Caco-2 (cell line): ENCODE results near the gene GZMA. TPM values are rescaled to one million over a fixed set of nuclear protein-coding genes. Genes with fewer than 3 reads are reported as not detected.
"Not testable (repeated sequence)": the region's sequence is repeated elsewhere in the genome, so short reads cannot be mapped to it uniquely, and the experiment has no call there.

Experiments used
- BruUV-seq: library from RNA; stranded (reverse); fragments of 400-500 nt; replicated peaks from 2 replicates; lab custom pipeline; 2021; lab: Mats Ljungman, UMichigan
- CTCF ChIA-PET: fragments of 300-600 bp; sonication (Branson Sonifier 250); formaldehyde crosslinking; loops from one replicate; lab custom pipeline; 2022; ENCODE audit warnings: antibody characterized with exemption; lab: Charles Lee
- POLR2A ChIA-PET: fragments of 300-600 bp; sonication (Branson Sonifier 250); formaldehyde crosslinking; loops from one replicate; lab custom pipeline; 2022; ENCODE audit warnings: antibody characterized with exemption; lab: Charles Lee
- DNase-seq, 2 experiments: peaks; one replicate each; pipeline versions ENCODE4 v3.0.0 to v3.0.0-alpha.2; 2020 to 2022
- H3K27me3 ChIP-seq: replicated peaks from 2 replicates; pipeline ENCODE4 v1.6.0; 2011; ENCODE audit warnings: low read length; ENCODE audit not compliant: control insufficient read depth, insufficient read depth
- H3K36me3 ChIP-seq: 2 replicates; pipeline ENCODE4 v1.5.1; 2011; ENCODE audit warnings: low read length; ENCODE audit not compliant: control insufficient read depth, insufficient read depth
- H3K4me1 ChIP-seq: fragments of 250-450 bp; sonication (Bioruptor Pico); 2 replicates; pipeline ENCODE4 v1.5.1; 2020; ENCODE audit warnings: mild to moderate bottlenecking
- H3K4me3 ChIP-seq: 2 replicates; pipeline ENCODE4 v1.5.1; 2011; ENCODE audit warnings: low read depth, mild to moderate bottlenecking, control low read depth, low read length
- H3K9me3 ChIP-seq: fragments of 250-450 bp; sonication (Bioruptor Pico); 2 replicates; pipeline ENCODE4 v1.5.1; 2020; ENCODE audit warnings: mild to moderate bottlenecking, moderate library complexity
- H3K27ac Mint-ChIP-seq: one replicate; pipeline ENCODE4 v1.8.0; 2022; ENCODE audit warnings: mixed read lengths; ENCODE audit not compliant: unreplicated experiment
- H3K27me3 Mint-ChIP-seq: one replicate; pipeline ENCODE4 v1.8.0; 2022; ENCODE audit warnings: mixed read lengths; ENCODE audit not compliant: insufficient read depth, unreplicated experiment
- H3K36me3 Mint-ChIP-seq: one replicate; pipeline ENCODE4 v1.8.0; 2022; ENCODE audit warnings: mild to moderate bottlenecking, mixed read lengths; ENCODE audit not compliant: insufficient read depth, unreplicated experiment
- H3K4me1 Mint-ChIP-seq: one replicate; pipeline ENCODE4 v1.8.0; 2022; ENCODE audit warnings: low read depth, mixed read lengths; ENCODE audit not compliant: unreplicated experiment
- H3K4me3 Mint-ChIP-seq: one replicate; pipeline ENCODE4 v1.8.0; 2022; ENCODE audit warnings: mild to moderate bottlenecking, moderate library complexity, mixed read lengths; ENCODE audit not compliant: unreplicated experiment
- H3K9me3 Mint-ChIP-seq: one replicate; pipeline ENCODE4 v1.8.0; 2022; ENCODE audit warnings: mixed read lengths; ENCODE audit not compliant: unreplicated experiment
- intact Hi-C: fragments of 100-400 bp; cut with micrococcal nuclease; formaldehyde crosslinking; loops from one replicate; pipeline ENCODE4 v1.10.0; 2022; ENCODE audit not compliant: unreplicated experiment
- total RNA-seq: library from RNA; stranded (reverse); gene quantifications from 2 replicates; pipeline ENCODE4 v1.2.3, GENCODE V29; 2022
- TF ChIP-seq, protein P1 (sequence below), 2 experiments: fragments of 200-600 bp in 1 of 2; IDR thresholded peaks; 1 replicate in 1 of 2; 2 replicates in 1 of 2; pipeline versions ENCODE4 v1.5.1 to v1.8.0; 2011 to 2022; ENCODE audit warnings: antibody characterized with exemption in 1 of 2, control low read depth in 1 of 2, inconsistent platforms in 1 of 2, low read depth in 1 of 2, low read length in 1 of 2, mild to moderate bottlenecking in 1 of 2, moderate library complexity in 1 of 2; ENCODE audit not compliant: insufficient read depth in 1 of 2, severe bottlenecking in 1 of 2, unreplicated experiment in 1 of 2

The GZMA gene
- total RNA-seq, 1 experiment from 2014 or later: not detected

DNA sequence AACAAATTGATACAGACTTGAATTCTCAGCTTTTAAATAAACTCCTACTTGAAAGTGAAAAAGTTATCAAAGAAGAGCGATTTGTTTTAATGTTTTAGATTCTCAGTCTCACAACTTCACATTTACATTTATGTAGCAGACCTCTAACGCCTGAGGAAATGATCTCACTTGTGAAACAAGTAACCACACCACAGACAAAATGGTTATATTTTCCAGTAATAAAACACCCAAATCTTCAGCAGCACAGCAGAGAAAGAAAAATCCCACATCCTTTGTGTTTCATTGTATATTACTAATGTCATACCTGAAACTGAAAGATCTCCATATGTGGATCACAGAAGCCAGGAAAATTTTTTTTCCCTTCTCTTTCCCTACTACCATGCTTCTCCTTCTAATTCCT is 29.8 kb upstream of the GZMA start:
- ChIA-PET CTCF (no interaction called here), POLR2A (no interaction called here)
- Mint-ChIP-seq H3K36me3 (no peaks in the 10 kb centered on the region), H3K27me3 (peaks cover 20% of the 10 kb centered on the region), H3K4me3 (no peak overlapping the region), H3K9me3 (no peaks in the 10 kb centered on the region), H3K27ac (no peak overlapping the region), H3K4me1 (no peaks in the 10 kb centered on the region)
- H3K36me3 ChIP-seq: no peaks in the 10 kb centered on the region
- TF ChIP-seq, protein P1, sequence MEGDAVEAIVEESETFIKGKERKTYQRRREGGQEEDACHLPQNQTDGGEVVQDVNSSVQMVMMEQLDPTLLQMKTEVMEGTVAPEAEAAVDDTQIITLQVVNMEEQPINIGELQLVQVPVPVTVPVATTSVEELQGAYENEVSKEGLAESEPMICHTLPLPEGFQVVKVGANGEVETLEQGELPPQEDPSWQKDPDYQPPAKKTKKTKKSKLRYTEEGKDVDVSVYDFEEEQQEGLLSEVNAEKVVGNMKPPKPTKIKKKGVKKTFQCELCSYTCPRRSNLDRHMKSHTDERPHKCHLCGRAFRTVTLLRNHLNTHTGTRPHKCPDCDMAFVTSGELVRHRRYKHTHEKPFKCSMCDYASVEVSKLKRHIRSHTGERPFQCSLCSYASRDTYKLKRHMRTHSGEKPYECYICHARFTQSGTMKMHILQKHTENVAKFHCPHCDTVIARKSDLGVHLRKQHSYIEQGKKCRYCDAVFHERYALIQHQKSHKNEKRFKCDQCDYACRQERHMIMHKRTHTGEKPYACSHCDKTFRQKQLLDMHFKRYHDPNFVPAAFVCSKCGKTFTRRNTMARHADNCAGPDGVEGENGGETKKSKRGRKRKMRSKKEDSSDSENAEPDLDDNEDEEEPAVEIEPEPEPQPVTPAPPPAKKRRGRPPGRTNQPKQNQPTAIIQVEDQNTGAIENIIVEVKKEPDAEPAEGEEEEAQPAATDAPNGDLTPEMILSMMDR (IDR thresholded peaks at IDR 0.05; ENCODE audit: insufficient read depth in 1 of 2, low read depth in 1 of 2, low read length in 1 of 2, severe bottlenecking in 1 of 2, unreplicated experiment in 1 of 2): no peak
- no TSS peak for BruUV-seq
- H3K9me3 ChIP-seq: no peaks in the 10 kb centered on the region
- no peak overlapping the region for H3K4me3 ChIP-seq
- H3K27me3 ChIP-seq: no peaks in the 10 kb centered on the region
- no peak for DNase-seq
- no peaks in the 10 kb centered on the region for H3K4me1 ChIP-seq
- intact Hi-C loops: no loop called here

DNA sequence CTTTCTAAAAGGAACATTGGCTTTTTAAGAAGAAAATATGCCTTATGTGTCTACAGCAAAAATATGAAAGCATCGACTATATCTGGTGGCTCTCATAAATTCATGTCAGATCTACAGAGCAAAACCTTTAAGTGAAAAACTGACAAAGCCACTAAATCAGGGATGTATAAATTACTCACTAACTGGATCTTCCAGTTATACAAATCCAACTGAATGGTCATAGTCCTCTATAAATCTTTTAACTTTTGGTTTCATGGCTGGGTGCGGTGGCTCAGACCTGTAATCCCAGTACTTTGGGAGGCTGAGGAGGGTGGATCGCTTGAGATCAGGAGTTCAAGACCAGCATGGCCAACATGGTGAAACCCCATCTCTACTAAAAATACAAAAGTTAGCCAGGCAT is 29.2 kb upstream of the GZMA start:
- Histone ChIP-seq H3K27me3 (no peaks in the 10 kb centered on the region), H3K4me3 (no peak overlapping the region), H3K4me1 (no peaks in the 10 kb centered on the region), H3K9me3 (no peaks in the 10 kb centered on the region), H3K36me3 (no peaks in the 10 kb centered on the region)
- CTCF ChIA-PET: no interaction called here
- Mint-ChIP-seq H3K36me3 (no peaks in the 10 kb centered on the region), H3K4me3 (no peak overlapping the region), H3K27ac (no peak overlapping the region), H3K27me3 (peaks cover 20% of the 10 kb centered on the region), H3K4me1 (no peaks in the 10 kb centered on the region), H3K9me3 (no peaks in the 10 kb centered on the region)
- DNase-seq: no peak
- no TSS peak for BruUV-seq
- intact Hi-C loops: no loop called here
- TF ChIP-seq, protein P1 (IDR thresholded peaks at IDR 0.05; ENCODE audit: insufficient read depth in 1 of 2, low read depth in 1 of 2, low read length in 1 of 2, severe bottlenecking in 1 of 2, unreplicated experiment in 1 of 2): no peak
- POLR2A ChIA-PET: no interaction called here

DNA sequence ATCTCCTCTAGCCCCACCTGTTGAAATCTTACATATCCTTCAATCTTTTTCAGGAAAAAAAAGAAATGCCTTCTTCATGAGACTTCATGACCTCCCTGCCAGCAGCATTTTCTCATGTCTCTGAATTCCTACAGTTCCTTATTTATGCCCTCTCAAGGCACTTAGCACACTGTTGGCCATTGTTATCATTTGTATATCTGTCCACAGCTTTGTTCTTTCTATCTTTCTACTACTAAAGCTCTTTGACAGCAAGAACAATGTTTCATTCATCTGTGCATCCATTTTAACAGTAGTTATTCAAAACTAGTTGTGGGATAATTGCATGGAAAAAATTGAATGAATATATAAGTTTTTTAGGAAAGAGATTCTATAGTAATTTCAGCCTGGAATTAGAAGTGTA is 20.9 kb upstream of the GZMA start:
- Mint-ChIP-seq H3K4me3 (no peak overlapping the region), H3K4me1 (no peaks in the 10 kb centered on the region), H3K27ac (no peak overlapping the region), H3K9me3 (peaks cover 10% of the 10 kb centered on the region), H3K27me3 (peaks cover 7% of the 10 kb centered on the region), H3K36me3 (no peaks in the 10 kb centered on the region)
- Histone ChIP-seq H3K36me3 (no peaks in the 10 kb centered on the region), H3K4me3 (no peak overlapping the region), H3K4me1 (no peaks in the 10 kb centered on the region), H3K9me3 (no peaks in the 10 kb centered on the region), H3K27me3 (no peaks in the 10 kb centered on the region; the same call in 1 of the 2 replicates)
- intact Hi-C loops: no loop called here
- ChIA-PET CTCF (no interaction called here), POLR2A (no interaction called here)
- TF ChIP-seq, protein P1 (IDR thresholded peaks at IDR 0.05; ENCODE audit: insufficient read depth in 1 of 2, low read depth in 1 of 2, low read length in 1 of 2, severe bottlenecking in 1 of 2, unreplicated experiment in 1 of 2): no peak
- BruUV-seq: no TSS peak
- DNase-seq: no peak

DNA sequence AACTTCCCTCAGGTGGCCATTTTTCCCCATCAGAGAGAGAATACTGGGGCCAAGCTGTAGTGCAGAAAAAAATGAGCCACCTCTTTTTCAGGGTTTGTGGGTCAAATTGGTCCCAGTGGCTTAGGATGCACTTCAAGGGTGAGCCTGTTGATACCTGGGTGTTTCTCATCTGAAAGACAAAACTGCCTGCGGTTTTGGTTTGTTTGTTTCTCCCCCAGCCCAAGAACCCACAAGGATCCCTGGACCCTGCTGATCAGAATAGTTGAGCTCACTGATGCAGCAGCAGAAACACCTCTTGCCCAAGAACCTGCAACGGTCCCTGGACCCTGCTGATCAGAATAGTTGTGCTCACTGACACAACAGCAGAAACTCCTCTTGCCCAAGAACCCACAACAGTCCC is 13.1 kb upstream of the GZMA start:
- BruUV-seq, DNase-seq, H3K4me3 ChIP-seq, intact Hi-C loops, CTCF ChIA-PET, H3K36me3 Mint-ChIP-seq, POLR2A ChIA-PET, H3K27me3 Mint-ChIP-seq, H3K4me3 Mint-ChIP-seq, H3K27ac Mint-ChIP-seq, H3K9me3 ChIP-seq, H3K36me3 ChIP-seq, H3K27me3 ChIP-seq, H3K4me1 ChIP-seq, H3K9me3 Mint-ChIP-seq, H3K4me1 Mint-ChIP-seq: not testable (repeated sequence)

- H3K4me1 ChIP-seq, DNase-seq, H3K4me3 ChIP-seq, H3K9me3 Mint-ChIP-seq, H3K27me3 ChIP-seq, H3K36me3 ChIP-seq, H3K4me3 Mint-ChIP-seq, H3K4me1 Mint-ChIP-seq, H3K36me3 Mint-ChIP-seq, H3K27ac Mint-ChIP-seq, POLR2A ChIA-PET, intact Hi-C loops, H3K27me3 Mint-ChIP-seq, BruUV-seq, H3K9me3 ChIP-seq, CTCF ChIA-PET: not testable (repeated sequence)
Measured at GRCh38 chr5:55091011-55091410, 11.4 kb upstream of the GZMA start.
